Measurements from ENCODE around the gene PFKFB1. TPM values are rescaled to one million over a fixed set of nuclear protein-coding genes. Genes with fewer than 3 reads are reported as not detected.

The PFKFB1 gene
- total RNA-seq, 1 donor from 2014 or later: 0.26 TPM

- DNase-seq (ENCODE audit: low read depth) (no peak), FAIRE-seq (no peak)
- TF ChIP-seq CTCF (IDR thresholded peaks at IDR 0.05; ENCODE audit: insufficient read depth, low read length, severe bottlenecking): no peak
- no peaks in the 10 kb centered on the region for H3K36me3 ChIP-seq (ENCODE audit: control insufficient read depth, insufficient read depth, low read length)
- no peaks in the 10 kb centered on the region for H3K27me3 ChIP-seq (ENCODE audit: control insufficient read depth, insufficient read depth, low read length)
- H3K4me3 ChIP-seq (ENCODE audit: low read depth, low read length): no peak overlapping the region
Measured at GRCh38 chrX:54964766-54965497, 29.1 kb downstream of the PFKFB1 start.

DNA sequence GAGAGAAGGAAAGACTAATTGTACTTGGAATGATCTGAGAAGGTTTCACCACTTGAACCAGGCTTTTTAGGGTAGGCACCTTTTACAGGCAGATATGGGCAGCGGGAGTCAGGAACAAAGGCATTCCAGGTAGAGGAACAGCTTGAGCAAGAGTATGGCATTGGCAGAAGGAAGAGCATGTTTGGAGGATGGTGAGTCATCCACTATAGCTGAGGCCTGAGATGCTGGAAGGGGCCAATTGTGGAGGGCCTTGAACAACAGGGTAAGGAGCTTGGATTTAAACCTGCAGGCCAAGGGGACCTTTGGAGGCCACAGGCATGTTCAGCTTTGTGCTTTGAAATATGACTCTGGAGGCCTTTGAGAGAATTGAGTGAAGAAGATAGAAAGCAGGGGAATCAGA is 32.2 kb downstream of the PFKFB1 start:
- peak; percentile 7 for DNase-seq (ENCODE audit: low read depth)
- H3K36me3 ChIP-seq (ENCODE audit: control insufficient read depth, insufficient read depth, low read length): no peaks in the 10 kb centered on the region
- no peak for FAIRE-seq

DNA sequence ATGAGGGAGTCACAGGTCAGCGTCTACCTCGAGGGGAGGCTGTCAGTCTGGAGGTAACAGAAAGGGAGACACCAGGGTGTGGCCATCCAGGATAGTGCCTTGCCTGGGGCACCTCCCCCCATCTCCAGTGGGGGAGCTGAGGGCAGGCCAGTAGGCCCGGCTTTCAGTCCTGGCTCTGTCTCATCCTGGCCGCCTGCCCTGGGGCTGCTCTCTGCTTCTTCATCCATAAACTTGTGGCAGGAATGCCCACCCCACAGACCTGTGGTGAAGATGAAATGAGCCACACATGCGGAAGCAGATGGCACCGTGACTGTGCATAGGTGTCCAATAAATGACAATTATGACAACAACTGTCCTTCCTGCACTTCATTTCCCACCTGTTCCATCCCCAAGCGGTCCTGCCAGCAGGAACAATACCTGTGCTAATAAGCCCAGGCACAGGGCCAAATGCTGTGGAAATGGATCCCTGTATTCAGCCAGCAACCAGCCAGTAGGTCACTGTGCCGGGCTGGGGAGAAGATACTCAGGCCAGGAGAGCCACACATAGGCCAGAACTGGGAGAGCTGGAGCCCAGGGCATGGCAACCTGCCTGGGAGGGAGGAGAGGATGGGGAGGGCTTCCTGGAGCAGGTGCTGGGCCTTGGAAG is 43.1 kb downstream of the PFKFB1 start:
- Histone ChIP-seq H3K36me3 (ENCODE audit: control insufficient read depth, insufficient read depth, low read length) (no peaks in the 10 kb centered on the region), H3K4me3 (ENCODE audit: low read depth, low read length) (no peak overlapping the region), H3K27me3 (ENCODE audit: control insufficient read depth, insufficient read depth, low read length) (no peaks in the 10 kb centered on the region)
- FAIRE-seq (no peak), DNase-seq (ENCODE audit: low read depth) (no peak)
- no peak for TF ChIP-seq CTCF (IDR thresholded peaks at IDR 0.05; ENCODE audit: insufficient read depth, low read length, severe bottlenecking)

More for the DNA sequence above, 32.2 kb downstream of the PFKFB1 start:
- TF ChIP-seq CTCF (IDR thresholded peaks at IDR 0.05; ENCODE audit: insufficient read depth, low read length, severe bottlenecking): no peak
- Histone ChIP-seq H3K4me3 (ENCODE audit: low read depth, low read length) (no peak overlapping the region), H3K27me3 (ENCODE audit: control insufficient read depth, insufficient read depth, low read length) (no peaks in the 10 kb centered on the region)

- DNase-seq (ENCODE audit: low read depth) (no peak), FAIRE-seq (no peak)
- no peaks in the 10 kb centered on the region for H3K27me3 ChIP-seq (ENCODE audit: control insufficient read depth, insufficient read depth, low read length)
- no peak for TF ChIP-seq CTCF (IDR thresholded peaks at IDR 0.05; ENCODE audit: insufficient read depth, low read length, severe bottlenecking)
- H3K36me3 ChIP-seq (ENCODE audit: control insufficient read depth, insufficient read depth, low read length): no peaks in the 10 kb centered on the region
- H3K4me3 ChIP-seq (ENCODE audit: low read depth, low read length): no peak overlapping the region
Measured at GRCh38 chrX:54945224-54945623, 48.8 kb downstream of the PFKFB1 start.

- no peak for DNase-seq (ENCODE audit: low read depth)
- no peak for TF ChIP-seq CTCF (IDR thresholded peaks at IDR 0.05; ENCODE audit: insufficient read depth, low read length, severe bottlenecking)
- no peak overlapping the region for H3K4me3 ChIP-seq (ENCODE audit: low read depth, low read length)
- no peaks in the 10 kb centered on the region for H3K27me3 ChIP-seq (ENCODE audit: control insufficient read depth, insufficient read depth, low read length)
- no peaks in the 10 kb centered on the region for H3K36me3 ChIP-seq (ENCODE audit: control insufficient read depth, insufficient read depth, low read length)
- FAIRE-seq: no peak
Measured at GRCh38 chrX:54944816-54945215, 49.2 kb downstream of the PFKFB1 start.

All from bronchial epithelial cell (primary cell).